Thyroid gland (tissue), 4 donors: ENCODE data around the gene CLASP1.

Experiments used
- POLR2A ChIP-seq, 2 donors: fragments of 450-650 bp; IDR thresholded peaks; one replicate each; pipeline ENCODE4 v1.6.1; 2017; ENCODE audit warnings: antibody characterized with exemption in 2 of 2, mild to moderate bottlenecking in 2 of 2, moderate library complexity in 1 of 2
- TF ChIP-seq, protein P1 (sequence below), 6 experiments: fragments of 200-600 bp in 3 of 6; fragments of 450-650 bp in 3 of 6; sonication (generic) in 3 of 6; IDR thresholded peaks; one replicate each; pipeline ENCODE4 v1.5.1; 2016 to 2019; ENCODE audit warnings: antibody characterized with exemption in 6 of 6, mild to moderate bottlenecking in 2 of 6, inconsistent platforms in 1 of 6, moderate library complexity in 1 of 6

DNA sequence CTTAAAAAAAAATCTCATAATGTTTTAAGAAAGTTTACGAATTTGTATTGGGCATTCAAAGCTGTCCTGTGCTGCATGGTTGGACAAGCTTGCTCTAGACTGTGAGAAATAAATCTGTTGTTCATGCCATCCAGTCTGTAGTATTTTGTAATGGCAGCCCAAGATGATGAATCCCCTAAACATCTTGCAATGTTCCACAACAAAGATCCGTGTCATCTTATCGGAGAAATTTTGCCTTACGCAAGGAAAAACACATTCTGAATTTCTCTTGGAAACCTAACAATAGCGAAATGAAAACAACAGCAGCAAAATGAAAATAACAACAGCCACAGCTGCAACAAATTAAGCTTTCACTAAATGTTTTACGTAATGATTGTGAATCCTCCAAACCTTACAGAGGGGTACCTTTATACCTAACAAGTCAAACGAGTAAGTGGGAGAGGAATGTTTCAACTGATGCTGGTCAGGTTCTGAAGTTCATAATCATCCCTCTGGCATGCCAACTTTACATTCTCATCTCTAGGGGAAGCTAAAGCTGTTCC lies 194.6 kb downstream of the CLASP1 start:
- TF ChIP-seq, protein P1, sequence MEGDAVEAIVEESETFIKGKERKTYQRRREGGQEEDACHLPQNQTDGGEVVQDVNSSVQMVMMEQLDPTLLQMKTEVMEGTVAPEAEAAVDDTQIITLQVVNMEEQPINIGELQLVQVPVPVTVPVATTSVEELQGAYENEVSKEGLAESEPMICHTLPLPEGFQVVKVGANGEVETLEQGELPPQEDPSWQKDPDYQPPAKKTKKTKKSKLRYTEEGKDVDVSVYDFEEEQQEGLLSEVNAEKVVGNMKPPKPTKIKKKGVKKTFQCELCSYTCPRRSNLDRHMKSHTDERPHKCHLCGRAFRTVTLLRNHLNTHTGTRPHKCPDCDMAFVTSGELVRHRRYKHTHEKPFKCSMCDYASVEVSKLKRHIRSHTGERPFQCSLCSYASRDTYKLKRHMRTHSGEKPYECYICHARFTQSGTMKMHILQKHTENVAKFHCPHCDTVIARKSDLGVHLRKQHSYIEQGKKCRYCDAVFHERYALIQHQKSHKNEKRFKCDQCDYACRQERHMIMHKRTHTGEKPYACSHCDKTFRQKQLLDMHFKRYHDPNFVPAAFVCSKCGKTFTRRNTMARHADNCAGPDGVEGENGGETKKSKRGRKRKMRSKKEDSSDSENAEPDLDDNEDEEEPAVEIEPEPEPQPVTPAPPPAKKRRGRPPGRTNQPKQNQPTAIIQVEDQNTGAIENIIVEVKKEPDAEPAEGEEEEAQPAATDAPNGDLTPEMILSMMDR (IDR thresholded peaks at IDR 0.05), result no peak
- TF ChIP-seq POLR2A (IDR thresholded peaks at IDR 0.05), result no peak
